GM21381 (cell line): ENCODE data around the gene CIAO2B.
"Not testable (repeated sequence)": the region's sequence is repeated elsewhere in the genome, so short reads cannot be mapped to it uniquely, and the experiment has no call there.

Source experiments
- ATAC-seq: cut with Tn5 transposase; IDR thresholded peaks from one replicate; pipeline ENCODE4 v1.9.1; 2021; ENCODE audit warnings: mild to moderate bottlenecking, moderate library complexity; ENCODE audit not compliant: unreplicated experiment

Gene CIAO2B

DNA sequence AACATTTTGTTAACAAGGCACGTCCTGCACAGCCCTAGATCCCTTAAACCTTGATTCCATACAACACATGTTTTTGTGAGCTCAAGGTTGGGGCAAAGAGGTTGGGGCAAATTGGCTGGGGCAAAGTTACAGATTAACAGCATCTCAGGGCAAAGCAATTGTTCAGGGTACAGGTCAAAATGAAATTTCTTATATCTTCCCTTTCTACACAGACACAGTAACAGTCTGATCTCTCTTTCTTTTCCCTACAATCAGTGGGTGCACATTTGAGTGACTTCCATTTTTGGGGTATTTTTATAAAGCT lies 21.9 kb upstream of the CIAO2B start:
- not testable (repeated sequence) for ATAC-seq

DNA sequence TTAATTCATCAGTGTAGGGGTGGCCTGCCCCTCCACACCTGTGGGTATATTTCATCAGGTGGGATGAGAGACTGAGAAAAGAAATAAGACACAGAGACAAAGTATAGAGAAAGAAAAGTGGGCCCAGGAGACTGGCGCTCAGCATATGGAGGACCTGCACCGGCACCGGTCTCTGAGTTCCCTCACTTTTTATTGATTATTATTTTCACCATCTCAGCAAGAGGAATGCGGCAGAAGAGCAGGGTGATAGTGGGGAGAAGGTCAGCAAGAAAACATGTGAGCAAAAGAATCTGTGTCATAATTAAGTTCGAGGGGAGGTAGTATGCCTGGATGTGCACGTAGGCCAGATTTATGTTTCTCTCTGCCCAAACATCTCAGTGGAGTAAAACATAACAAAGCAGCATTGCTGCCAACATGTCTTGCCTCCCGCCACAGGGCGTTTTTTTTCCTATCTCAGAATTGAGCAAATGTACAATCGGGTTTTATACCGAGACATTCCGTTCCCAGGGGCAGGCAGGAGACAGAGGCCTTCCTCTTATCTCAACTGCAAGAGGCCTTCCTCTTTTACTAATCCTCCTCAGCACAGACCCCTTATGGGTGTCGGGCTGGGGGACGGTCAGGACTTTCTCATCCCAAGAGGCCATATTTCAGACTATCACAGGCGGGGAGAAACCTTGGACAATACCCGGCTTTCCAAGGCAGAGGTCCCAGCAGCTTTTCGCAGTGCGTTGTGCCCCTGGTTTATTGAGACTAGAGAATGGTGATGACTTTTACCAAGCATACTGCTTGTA lies 21.4 kb upstream of the CIAO2B start:
- not testable (repeated sequence) for ATAC-seq

DNA sequence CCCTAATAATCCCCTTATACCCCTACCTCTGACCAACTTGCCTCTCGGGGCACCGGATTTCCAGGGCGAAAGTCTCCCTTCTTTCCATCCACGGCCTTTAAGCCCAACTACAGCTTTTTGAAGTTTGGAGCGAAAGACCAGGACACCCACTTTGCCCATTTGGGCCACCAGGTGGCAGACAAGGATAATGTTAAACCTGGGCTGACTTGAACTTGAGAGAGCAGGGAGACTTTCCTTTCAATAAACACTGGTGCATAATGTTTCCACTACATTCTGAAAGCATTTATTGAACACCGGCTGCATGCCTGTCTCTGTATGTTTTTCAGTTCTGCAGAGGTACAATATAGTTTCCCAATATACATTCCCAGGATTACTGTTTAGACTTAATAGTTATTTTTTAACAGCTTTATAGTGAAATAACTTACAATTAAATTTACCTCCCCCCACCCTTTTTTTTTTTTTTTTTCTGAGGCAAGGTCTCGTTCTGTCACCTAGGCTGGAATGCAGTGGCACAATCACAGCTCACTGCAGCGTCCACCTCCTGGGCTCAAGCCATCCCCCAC lies 20.0 kb upstream of the CIAO2B start:
- ATAC-seq: no peak

DNA sequence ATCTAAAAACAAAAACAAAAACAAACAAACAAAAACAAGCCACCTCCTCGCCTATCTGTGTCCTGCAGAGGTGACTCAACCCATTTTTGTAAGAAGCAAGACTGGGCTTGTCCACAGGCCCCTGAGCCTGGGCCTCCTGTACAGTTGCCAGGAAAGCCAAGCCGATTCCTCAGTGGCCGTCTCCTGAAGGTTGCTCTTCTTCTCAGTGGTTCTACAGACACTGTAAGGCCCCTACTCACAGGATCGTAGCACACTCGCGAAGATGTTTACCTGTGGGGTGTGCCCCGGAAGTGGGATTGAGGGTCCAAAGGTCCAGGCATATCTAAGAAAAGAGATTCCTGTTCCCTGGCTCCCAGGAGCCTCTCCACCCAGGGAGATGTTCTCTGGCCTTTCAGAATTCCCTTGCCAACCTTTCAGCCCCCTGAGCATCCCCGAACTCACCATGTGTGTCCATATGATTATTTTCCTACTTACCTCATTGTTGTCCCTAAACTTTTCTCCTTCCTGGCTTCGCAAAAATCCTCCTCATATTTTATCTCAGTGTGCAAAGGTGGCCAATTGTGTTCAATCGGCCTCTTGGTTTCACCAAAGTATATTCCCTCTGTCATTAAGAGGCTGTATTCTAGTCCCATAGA lies 19.4 kb upstream of the CIAO2B start:
- ATAC-seq: no peak

DNA sequence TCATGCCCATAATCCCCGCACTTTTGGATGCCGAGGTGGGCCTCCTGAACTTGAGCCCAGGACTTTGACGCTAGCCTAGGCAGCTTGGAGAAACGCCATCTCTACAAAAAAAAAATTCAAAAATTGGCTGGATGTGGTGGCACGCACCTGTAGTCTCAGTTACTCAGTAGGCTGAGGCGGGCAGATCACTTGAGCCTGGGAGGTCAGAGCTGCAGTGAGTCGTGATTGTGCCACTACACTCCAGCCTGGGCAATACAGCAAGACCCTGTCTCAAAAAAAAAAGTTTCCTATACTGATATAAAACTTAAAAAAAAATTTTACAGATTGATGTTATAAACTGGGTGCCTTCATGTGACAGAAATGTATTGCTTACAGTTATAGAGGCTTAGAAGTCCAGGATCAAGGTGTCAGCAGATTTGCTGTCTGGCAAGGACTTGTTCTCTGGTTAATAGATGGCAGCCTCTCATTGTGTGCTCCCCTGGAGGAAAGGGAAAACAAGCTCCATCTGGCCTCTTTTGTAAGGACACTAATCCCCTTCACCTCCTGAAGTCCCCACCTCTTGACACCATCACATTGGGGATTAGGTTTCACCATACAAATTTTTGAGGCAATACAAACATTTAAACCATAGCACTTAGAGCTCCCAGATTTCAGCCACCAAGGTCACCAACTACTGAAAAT lies 18.4 kb upstream of the CIAO2B start:
- ATAC-seq: no peak

DNA sequence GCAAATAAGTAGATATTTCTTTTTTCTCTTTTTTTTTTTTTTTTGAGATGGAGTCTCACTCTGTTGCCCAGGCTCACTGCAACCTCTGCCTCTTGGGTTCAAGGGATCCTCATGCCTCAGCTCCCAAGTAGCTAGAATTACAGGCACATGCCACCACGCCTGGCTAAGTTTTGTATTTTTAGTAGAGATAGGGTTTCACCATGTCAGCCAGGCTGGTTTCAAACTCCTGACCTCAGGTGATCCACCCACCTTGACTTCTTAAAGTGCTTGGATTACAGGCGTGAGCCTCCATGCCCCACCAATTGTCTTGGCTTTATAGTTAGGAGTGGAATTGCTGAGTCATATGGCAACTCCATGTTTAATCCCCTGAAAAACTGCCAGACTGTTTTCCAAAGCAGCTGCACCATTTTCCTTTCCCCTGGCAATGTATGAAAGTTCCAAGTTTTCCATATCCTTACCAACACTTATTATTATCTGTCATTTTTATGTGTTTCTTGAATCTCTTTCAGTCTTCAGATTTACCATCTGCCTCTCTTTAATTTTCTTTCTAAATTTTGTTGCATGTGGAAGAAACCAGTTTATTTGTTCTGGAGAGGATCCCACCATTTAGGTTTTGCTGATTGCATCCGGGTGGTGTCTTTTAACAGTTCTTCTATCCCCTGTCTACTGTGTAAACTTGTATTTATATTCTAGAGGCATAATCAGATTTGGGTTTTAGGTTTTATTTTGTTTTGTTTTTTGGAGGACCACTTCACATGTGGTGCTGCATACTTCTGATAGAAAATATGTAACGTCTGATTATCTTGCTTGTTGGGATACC lies 17.0 kb upstream of the CIAO2B start:
- ATAC-seq: no peak

DNA sequence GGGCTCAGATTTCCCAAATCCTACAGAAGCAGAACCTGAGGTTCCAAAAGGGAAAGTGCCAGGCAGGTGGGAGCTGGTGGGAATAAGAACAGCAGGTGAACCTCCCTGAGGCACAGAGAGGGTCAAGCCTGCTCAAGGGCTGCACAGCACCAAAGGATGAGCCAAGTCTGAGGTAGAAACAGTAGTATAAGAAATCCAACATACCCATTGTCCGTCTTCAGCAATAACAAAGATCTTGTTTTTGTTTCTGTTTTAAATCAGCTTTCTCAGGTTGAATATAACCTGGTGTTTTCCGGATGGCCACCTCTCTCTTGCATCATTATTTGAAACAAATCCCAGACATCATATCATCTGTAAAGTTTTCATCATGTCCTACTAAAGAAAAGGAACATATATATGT lies 16.2 kb upstream of the CIAO2B start:
- no peak for ATAC-seq

DNA sequence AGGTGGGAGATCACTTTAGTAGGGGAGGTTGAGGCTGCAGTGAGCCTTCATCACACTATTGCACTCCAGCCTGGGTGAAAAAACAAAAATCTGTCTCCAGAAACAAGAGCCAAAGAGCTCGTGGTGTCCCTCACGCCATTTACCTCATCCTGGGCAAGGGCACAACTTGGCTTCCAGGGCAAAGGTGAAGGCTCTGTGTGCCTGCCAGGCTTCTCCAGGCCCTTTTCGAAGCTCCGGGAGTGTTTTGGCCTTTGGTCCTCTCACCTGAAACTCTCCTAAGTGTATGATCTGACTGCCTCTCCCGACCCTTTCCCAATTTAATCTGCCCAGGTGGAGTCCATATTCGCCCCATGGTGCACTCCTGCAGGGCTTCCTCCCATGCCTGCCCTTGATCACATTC lies 15.3 kb upstream of the CIAO2B start:
- ATAC-seq: no peak

DNA sequence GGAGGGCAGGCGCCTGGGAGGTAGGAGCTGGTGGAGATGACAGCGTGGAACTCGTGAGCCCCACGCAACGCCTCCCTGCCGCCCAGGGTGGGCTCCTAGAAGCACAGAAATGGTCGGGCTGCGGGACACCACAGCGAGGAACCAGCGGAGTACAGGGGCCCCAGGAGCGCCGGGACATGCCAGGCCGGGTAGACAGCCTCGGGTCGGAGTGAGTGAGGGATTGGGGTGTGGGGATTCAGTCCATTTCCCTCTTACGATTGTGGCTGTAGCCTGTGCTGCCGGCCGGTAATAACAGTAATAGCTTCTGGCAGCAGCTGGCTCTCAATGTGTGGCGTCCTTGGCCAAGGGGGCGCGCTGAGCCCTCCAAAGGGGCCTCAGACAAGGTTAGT lies 14.6 kb upstream of the CIAO2B start:
- no peak for ATAC-seq

DNA sequence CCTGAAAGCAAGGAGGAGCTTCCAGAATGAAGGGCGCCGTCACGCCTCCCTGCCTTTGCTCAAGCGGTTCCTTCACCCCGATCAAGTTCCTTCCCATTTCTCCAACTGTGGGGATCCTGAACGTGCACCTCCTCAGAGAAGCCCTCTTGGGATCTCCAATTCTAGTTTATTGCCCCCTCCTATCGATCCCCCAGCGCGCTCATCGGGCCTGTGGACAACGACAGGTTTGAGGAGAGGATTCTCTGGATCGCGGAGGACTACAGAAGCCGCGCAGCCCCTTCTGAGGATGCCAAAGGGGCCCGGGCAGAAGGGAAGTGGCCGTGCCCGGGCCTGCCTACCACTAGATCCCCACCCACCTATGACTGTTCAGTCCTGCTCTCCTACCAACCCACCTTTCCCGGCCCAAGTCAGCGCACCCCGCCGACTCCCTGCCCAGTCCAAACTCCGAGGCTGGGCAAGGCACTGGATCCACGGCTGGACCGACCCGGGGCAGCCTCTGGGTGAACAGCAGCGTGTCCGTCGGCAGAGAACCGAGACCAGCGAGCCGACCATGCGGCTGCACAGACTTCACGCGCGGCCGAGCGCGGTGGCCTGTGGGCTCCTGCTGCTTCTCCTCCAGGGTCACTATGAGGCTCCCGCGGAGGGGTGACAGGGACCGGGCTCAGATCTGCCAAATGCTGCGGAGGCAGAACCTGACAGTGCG lies 14.1 kb upstream of the CIAO2B start:
- ATAC-seq: no peak

DNA sequence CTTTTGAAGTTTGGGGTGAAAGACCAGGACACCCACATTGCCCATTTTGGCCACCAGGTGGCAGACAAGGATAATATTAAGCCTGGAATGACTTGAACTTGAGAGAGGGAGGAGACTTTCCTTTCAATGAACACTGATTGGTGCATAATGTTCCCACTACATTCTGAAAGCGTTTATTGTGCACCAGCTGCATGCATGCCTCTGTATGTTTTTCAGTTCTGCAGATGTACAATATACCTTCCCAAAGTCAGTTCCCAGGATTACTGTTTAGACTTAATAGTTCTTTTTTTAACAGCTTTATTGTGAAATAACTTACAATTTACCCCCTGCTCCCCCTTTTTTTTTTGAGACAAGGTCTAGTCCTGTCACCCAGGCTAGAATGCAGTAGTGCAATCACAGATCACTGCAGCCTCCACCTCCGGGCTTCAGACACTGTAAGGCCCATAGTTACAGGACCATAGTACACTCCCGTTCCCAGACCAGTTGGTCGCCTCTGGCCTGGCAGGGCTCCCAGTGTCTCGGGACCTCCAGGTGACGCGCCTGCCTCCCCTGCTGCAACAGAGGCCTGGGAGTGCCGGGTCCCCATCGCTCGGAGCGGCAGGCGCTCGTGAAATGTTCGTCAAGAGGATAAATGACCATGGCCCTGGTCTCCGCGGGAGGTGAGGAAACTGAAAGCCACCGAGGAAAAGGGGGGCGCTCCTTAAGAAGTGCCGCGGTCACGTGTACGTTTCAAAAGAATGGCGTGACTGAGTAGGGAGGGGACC lies 13.3 kb upstream of the CIAO2B start:
- ATAC-seq: peak; percentile 68

DNA sequence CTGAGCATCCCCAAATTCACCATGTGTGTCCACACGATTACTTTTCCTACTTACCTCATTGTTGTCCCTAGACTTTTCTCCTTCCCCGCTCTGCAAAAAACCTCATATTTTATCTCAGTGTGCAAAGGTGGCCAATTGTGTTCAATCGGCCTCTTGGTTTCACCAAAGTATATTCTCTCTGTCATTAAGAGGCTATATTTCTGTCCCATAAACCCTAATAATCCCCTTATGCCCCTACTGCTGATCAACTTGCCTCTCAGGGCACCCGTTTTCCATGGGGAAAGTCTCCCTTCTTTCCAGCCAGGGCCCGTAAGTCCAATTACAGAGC lies 12.7 kb upstream of the CIAO2B start:
- ATAC-seq: no peak

DNA sequence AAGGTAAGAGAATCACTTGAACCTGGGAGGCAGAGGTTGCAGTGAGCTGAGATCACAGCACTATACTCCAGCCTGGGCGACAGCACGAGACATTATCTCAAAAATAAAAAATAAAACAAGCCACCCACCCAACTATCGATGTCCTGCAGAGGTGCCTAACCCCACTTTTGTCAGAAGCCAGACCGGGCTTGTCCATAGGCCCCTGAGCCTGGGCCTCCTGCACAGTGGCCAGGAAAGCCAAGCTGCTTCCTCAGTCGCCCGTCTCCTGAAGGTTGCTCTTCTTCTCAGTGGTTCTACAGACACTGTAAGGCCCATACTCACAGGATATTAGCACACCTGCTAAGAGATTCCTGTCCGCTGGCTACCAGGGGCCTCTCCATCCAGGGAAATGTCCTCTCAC lies 12.3 kb upstream of the CIAO2B start:
- no peak for ATAC-seq

DNA sequence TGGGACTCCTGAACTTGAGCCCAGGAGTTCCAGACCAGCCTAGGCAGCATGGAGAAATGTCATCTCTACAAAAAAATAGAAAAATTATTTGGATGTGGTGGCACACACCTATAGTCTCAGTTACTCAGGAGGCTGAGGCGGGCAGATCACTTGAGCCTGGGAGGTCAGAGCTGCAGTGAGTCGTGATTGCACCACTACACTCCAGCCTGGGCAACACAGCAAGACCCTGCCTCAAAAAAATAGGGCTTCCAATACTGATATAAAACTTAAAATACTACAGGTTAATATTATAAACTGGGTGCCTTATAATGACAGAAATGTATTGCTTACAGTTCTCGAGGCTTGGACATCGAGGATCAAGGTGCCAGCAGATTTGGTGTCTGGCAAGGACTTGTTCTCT lies 11.7 kb upstream of the CIAO2B start:
- no peak for ATAC-seq

DNA sequence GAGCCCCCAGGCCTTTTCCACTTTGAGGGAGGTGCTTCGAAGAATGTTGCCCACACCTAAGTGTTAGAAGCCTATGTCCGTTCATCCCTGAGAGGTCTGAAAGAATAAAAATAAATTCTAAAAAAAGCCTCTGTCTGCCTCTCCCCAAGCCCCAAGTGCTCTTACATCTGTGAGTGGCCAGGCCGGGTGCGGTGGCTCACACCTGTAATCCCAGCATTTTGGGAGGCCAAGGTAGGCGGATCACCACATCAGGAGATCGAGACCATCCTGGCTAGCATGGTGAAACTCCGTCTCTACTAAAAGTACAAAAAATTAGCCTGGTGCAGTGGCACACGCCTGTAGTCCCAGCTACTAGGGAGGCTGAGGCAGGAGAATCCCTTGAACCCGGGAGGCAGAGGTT lies 10.8 kb upstream of the CIAO2B start:
- not testable (repeated sequence) for ATAC-seq

DNA sequence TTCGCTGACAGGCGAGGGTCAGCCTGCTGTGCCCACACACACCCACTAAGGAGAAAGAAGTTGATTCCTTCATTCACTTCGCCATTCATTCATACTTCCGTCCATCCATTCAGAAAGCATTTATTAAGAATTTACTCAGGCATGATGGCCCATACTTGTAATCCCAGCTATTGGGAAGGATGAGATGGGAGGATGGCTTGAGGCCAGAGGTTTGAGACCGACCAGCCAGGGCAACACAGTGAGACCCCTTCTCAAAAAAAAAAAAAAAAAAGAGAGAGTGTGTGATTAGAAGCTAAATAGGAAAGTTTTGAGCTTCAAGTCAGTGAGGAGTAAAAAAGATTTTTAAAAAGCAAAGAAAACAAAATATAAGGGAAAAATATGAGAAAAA lies 9.8 kb upstream of the CIAO2B start:
- no peak for ATAC-seq

DNA sequence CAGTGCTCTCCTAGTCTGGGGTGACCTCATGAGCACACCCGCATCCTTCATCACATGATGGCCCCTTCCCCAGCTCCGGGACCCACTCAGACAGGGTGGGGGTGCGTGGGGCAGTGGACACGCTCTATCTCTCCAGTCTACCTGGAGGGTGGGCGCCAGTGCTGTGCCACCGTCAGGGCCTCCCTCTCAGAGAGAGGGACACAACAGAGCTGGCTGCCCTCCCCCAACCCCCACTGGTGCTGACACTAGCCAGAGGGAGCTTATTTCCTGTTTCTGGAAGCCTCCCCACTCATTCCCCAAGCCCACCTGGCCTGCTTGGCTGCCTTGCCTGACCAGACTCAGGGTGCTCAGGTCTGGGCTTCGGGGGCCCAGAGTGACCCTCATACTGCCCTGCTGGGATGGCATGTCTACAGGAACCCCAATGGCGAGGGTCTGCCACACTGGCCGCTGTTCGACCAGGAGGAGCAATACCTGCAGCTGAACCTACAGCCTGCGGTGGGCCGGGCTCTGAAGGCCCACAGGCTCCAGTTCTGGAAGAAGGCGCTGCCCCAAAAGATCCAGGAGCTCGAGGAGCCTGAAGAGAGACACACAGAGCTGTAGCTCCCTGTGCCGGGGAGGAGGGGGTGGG lies 9.3 kb upstream of the CIAO2B start:
- no peak for ATAC-seq

DNA sequence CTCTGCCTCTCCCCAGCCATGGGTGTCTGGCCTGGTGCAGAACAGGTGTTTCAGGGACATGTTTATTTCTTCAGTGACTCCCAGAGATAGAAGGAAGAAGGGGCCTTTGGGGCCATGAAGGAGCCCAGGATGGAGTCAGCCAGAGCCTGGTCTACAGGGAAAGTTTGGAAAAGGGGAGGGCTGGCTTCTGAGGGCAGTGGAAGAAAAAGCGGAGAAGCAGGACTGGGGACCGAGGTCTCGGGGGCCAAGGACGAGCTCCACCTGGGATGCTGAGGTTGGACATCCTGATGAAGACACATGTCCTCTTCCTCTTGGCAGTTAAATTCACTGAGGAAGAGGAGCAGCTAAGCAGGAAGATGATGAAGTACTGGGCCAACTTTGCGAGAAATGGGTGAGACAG lies 8.8 kb upstream of the CIAO2B start:
- ATAC-seq: no peak

DNA sequence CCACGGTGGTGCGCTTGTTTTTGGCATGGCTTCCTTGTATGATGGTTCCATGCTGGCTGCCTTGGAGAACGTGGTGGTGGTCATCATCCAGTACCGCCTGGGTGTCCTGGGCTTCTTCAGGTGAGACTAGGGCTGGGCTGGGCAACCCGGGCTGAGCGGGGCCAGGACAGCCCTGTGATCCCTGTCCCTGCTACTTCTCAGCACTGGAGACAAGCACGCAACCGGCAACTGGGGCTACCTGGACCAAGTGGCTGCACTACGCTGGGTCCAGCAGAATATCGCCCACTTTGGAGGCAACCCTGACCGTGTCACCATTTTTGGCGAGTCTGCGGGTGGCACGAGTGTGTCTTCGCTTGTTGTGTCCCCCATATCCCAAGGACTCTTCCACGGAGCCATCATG lies 6.0 kb upstream of the CIAO2B start:
- no peak for ATAC-seq

DNA sequence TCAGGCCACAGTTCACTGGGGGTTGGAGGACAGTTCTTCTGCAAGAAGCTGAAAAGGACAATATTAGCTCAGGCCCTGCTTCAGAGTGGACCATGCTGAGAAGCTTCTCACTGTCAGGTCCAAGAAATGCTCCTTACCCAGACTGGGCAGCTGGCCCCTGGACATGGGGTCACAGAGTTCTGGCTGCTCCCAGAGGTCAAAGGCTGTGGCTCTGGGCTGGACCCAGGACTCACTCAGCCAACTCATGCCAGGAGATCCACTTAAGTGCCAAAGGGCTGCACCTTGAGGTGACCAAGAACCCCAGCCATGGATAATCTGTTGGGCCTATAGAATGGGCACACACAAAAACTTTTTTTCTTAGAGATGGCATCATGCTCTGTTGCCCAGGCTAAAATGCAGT lies 5.2 kb upstream of the CIAO2B start:
- no peak for ATAC-seq
